GM18868 (cell line): ENCODE measurements around the gene THADA.
A peak's percentile ranks its signal among the peaks of the same experiment; 100 is the strongest.
"Not testable (repeated sequence)": the region's sequence is repeated elsewhere in the genome, so short reads cannot be mapped to it uniquely, and the experiment has no call there.

ENCODE experiments used
- ATAC-seq: cut with Tn5 transposase; IDR thresholded peaks from one replicate; pipeline ENCODE4 v1.9.1; 2021; ENCODE audit warnings: mild to moderate bottlenecking, moderate library complexity; ENCODE audit not compliant: unreplicated experiment

The THADA gene

DNA sequence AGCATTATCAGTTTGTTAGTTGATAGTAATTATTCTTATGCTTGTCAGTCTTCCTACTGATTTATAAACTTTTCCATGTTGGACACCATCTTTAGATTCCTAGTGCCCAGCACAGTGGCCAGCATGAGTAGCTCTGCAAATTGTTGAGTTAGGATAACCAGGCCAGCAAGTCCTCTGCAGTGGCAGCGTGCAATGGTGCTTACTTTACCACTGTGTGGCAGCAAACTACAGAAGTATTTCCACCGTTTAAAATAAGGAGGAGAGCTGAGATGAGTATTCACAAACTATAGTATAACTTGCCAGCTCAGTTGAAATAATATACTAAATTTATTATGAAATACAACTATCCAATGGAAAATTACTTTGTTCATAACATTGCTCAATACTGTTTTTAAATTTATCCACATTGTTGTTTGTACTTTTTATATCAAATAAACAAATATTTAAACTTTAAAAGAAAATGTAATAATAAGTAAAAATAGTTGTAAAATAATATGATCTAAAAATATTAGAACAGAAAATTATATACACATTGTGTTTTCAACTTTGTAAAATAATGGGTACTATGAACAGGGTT is 9.3 kb upstream of the THADA start:
- no peak for ATAC-seq

DNA sequence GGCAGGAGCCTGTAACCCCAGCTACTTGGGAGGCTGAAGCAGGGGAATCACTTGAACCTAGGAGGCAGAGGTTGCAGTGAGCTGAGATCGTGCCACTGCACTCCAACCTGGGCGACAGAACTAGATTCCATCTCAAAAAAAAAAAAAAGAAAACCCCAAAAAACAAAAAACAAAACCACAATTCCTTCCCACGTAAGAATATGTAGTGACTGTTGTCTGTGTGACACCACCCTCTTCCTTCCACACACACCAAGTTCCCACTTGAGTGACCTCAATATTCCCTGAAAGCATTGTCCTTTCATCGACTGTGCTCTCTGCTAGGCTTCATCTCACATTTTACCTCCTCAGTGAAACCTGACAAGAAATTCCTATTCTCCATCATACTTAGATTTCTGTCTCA is 8.8 kb upstream of the THADA start:
- ATAC-seq, result no peak

DNA sequence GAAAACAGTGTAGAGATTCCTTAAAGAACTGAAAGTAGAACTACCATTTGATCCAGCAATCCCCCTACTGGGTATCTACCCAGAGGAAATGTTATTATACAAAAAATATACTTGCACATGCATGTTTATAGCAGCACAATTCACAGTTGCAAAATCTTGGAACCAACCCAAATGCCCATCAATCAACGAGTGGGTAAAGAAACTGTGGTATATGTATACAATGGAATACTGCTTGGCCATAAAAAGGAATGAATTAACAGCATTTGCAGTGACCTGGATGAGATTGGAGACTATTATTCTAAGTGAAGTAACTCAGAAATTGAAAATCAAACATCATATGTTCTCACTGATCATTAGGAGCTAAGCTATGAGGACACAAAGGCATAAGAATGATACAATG is 4.8 kb upstream of the THADA start:
- not testable (repeated sequence) for ATAC-seq

DNA sequence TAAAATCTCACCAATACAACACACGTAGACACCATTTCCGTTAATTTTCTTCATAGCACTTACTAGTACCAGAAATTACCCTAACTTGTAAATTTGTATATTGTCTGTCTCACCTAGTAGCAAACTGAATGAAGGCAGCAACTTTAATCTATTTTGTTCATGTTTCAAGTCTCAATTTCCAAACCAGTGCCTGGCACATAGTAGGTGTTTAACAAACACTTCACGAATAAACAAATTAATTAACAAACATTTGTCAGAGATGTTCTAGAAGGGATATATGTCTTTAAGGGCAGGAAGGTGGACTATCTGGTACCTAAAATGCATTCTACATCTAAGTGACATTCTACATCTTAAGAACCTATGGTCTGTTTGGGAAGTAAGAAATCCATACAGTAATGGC is 963 bp downstream of the THADA start:
- ATAC-seq, result no peak

DNA sequence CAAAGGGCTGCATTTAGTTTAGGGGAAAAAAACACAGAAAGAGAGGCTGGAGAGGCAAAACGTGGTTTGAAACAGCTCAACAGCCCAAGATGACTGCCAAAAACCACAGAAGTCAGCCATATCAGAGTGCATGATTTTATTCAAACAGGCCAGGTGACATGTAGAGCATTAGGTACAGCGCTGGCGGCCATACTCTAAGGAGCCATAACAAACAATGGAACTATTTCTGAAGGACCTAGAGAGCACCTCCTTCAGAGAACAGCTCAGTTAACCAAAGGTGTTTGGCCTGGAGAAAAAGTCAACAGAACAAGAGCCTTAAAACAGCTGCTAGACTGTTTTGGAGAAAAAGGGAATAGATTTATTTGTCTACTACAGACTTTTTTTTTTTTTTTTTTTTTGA is 2.6 kb downstream of the THADA start:
- ATAC-seq, result no peak

DNA sequence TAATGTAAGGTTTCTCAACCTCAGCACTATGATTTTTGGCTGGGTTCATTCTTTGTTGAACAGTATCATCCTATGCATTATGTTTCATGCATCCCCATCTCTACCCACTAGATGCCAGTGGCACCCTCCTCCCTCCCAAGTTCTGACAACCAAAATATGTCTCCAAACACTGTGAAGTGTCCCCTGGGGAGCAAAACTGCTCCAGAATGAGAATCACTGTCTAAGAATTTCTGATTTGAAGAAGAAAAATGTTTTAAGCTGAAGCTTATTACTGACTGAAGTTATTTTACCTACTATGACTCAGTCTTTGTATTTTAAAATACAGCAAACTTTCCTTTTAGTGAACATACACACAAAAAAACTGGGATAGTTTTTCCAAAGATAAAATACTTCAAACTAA is 3.4 kb downstream of the THADA start:
- ATAC-seq, result no peak

DNA sequence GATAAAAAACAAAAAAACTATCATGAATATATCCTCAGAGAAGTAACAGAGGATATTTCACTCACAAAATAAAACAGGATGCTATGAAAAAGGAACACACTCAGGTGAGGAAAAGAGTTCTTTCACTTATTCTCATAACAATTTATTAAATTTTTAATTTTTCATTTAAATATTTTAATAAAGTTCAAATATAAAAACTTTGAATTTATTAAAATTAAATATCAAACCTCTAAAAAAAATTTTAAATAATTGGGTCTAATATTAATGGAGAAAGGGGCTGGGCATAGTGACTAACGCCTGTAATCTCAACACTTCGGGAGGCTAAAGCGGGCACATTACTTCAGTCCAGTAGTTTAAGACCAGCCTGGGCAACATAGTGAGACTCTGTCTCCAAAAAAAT is 10.1 kb downstream of the THADA start:
- ATAC-seq, result no peak

DNA sequence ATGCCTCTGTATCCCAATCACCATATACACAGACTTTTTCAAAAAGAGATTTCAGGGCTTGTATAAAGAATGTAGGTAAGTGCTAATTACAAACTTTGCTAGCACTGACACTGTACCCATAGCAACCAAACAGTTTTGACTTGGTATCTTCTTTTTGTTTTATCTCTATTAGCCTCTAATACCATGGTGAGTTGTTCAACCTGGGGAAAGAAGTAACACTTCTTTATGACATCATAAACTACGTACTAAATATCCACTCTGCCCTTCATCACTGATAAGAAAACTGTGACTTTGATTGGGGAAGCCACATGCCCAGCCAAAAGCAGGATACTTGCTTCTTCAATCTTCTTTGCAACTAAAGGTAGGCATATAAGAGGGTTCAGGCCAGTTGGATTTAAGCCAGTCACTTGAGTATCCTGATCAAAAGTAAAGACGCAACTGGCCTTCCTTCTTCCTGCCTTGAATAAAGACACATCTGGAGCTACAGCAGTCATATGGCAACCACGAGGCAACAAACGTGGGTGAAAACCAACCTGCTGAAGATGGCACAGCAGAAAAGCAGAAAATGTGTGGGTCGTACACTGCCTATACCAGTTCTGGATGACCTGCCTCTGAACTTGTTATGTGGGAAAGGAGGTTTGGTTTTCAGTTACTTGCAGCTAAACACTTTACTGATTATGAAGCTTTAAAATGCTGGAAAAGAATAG is 16.4 kb downstream of the THADA start:
- ATAC-seq, result no peak

DNA sequence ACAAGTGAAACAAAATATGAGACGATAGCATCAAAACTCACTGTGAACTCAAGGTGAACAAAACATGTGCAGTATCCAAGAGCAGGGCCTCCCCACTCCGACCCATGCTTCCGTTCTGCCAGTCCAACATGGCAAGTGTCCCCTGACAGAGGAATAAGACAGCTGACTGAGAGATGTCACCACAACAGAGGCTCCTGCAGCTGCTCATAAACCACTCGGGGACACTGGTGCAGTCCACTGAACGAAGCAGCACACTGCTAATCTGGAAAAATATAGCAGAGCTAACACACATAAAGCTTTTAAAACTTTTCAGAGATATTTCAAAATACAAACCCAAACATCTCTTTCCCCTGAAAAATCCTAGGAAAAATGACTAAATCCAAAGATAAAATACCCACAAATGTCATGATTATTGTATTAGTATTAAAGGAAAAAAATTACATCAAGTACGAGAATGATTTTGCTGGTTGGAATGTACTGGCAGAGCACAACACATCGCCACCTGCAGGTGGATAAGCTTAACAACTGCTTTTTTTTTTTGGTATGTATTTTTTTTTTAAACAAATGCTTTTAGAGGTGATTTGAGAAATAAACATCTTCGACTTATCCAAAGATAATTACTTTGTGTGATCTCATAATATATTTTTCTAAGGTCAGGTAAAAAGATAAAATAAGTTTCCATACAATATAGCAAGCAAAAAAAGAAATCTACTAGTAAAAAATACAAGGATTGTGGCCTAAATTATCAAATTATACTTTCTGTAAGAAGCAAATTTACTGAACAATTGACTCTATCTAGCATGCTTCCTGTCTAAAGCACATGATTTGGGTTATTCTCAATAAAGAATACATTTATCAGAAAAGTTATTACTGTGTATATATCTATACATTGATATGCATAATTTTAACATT is 18.6 kb downstream of the THADA start:
- ATAC-seq, result no peak

DNA sequence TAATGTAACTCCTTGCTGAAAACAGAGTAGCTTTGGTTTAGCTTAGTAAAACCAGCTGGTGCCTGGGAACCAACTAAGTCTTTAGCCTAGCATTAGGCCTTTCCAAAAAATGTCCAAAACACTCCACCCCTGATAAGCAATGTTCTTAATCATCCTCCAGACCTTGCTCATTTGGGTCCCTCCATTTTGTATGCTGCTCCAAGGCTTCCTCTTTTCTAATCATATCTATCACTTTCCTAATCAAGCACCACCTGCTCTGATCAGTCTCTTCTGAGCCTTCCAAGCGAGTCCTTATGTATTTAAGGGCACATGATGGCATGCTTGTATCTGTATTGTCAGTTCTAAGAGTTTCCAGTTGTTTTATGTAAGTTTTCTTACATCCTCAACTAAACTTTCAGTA is 23.6 kb downstream of the THADA start:
- ATAC-seq, result no peak

DNA sequence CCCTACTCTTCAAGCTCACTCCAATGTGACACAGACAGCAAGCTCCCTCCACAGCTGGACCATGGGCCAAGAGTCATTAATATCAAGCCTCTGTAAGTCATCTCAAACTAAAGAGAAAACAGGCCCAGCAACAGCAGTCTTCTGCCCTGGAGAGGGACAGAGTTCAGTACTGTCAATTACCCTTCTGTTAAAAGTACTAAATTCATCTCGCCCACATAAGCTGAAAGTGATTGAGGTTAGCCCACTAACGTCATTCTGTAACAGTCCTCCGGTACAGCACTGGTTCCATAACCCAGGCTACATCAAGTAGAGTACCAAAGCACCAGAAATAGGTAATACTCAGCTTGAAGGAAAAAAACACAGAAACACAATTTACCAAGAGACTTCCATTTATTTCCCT is 25.9 kb downstream of the THADA start:
- peak; percentile 66 for ATAC-seq

DNA sequence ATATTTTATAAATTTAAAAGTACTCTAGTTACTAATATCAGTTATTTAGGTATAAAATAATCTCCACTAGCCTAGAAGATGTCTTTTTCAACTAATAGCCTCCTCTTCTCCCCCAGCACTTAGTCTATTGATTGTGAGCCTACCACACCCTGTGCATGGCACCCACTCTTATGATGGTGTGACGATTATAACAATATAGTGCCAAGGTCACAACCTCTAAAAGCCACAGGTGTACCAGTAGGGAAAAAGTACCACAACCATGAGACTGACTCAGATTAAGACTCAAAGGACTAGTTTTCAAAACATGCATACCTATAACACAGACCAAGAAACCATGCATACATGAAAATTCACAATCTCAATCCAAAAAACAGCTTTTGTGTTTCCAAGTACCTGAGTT is 27.6 kb downstream of the THADA start:
- ATAC-seq, result no peak

DNA sequence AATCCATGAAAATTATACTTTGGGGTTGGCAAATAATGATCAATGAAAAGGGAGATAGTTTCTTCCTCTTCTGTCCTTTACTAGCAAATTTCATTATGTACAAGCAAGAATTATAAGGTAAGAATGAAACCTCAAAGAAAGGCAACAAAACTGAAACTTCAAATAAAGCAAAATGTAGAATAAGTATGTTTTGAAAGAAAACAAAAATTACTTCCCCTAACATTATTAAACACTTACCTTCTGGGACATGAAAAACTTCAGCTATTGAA is 29.4 kb downstream of the THADA start:
- peak; percentile 36 for ATAC-seq

DNA sequence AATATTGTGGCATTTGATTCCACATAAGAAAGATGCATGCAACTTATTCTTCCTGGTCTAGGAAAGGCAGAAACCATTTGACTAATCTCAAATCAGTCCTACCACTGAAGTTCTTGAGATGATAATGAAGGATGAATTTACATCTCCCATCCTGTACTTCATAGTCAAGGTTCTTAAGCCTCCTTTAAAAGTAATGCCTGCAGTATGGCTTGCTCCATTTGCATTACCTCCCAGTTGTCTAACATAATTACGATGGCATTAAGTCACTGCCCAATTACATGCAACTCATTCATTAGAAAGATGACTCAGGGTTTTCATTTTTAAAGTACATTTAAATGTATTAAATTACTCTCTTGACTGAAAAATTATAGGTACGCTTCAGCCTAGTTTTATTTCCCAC is 32.2 kb downstream of the THADA start:
- no peak for ATAC-seq

DNA sequence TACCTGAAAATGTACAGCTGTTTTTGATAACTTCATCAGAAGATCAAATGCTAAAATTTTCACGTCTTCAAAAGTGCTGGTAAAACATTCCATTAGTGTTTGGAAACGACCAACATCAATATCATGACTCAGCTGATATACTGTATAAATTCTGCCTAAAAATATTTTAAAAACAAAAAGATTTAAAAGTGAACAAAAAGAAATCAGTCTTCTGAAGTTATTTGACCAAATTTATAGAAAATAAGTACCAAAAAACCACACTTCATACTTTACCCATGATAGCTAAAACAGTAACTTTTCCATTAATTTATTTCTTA is 35.6 kb downstream of the THADA start:
- ATAC-seq, result no peak

DNA sequence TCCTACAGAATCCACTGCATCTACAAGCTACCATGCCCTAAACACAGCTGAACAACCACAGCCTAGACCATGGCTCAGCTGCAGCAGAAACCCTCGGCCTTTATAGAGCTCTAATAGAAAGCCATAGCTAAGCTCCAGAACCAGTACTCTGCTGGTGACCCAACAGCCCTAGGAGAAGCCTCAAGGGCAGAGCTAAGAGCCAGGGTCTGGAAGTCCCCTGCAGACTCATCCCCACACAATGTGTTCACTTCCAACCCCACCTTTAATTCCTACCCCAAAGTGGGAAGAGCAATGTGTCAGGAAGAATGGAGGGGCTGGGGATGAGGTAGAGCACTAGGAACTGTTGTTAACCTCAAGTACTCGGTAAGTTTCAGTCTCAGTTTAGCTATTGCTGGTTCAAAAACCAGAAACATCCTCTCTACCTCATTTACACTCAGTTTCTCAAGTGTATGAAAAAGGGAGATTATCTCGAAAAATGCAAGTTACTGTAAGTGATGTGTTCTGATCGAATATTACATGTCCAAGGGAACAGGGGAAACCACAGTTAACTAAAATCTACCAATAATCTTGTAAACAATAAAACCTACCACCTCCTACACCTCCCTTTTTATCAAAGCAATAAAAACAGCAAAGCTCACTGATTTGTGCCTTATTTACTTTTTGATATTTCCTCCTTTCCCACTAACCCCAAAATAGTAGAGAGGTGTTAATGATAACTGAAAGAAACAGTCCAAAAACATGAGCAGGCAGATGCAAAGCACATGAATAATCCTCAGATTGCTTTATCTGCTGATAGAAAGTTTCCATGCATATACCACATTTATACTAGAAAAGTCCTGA is 36.2 kb downstream of the THADA start:
- ATAC-seq, result peak; percentile 76

DNA sequence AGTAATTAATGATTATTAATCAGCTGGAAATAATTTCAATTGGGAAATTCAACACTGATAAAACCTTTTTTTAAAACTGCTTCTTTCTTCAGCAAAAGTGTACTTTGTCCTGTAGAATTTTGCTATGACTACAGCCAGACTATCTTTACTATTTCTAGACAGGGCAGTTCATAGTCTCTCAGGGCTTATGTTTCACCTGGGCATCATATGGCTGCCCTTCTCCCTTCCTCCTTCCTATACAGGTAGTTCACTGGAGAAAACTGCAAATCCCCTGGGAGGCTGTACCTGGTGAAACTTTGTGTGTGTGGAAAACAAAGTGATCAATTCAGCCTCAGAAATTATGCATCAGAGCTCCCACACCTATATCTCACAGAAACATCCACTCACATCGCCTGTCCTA is 38.6 kb downstream of the THADA start:
- ATAC-seq, result no peak

DNA sequence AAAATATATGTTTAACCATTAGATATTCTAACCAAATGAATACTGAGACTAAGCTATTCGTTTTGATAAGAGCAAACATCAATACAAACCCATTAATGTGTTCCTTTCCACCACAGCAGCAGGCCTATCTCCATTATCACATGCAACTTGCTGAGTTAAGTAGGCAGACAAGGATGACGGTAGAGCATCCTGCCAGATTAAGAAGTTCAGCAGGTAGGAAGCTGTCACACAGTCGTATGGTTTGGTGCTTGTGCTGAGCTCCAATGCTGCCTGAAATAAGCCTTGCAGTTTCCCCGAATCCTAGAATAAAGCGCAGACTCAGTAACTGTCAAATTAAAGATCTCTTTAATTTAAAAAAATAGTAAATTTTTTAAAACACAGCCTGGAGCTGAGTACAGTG is 39.6 kb downstream of the THADA start:
- no peak for ATAC-seq

DNA sequence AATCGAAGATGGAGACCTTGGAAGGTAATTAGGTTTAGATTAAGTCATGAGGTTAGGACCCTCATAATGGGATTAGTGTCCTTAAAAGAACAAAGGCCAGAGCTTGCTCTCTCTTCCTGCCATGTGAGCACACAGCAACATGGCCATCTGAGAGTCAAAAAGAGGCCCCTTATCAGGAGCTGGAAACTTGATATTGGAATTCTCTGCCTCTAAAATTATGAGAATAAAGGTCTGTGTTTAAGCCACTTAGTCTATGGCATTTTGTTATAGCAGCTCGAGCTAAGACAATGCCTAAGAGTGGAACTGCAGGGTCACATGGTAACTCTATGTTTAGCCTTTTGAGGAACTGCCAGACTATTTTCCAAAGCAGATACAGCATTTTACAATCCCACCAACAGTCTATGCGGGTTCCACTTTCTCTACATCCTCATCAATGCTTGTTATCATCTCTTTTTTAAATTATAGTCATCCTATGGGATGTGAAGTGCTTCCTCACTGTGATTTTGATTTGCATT is 42.4 kb downstream of the THADA start:
- no peak for ATAC-seq

DNA sequence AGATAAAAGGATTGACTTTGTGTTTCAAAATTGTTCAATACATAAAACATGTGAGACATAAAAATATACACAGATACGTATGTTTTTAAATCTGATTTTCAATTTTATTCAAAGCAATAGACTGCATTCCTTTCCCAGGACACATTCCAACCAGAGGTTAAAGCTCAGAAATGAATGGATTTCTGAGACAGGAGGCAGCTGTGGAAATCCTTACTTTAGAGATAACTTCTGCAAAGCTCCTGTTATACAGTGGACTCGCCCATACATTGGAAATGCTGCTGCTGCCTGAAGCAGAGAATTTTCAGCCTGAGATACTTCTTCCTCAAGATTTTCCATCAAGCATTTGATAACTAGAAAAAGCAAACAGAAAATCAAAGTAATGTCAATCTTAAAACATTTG is 43.8 kb downstream of the THADA start:
- no peak for ATAC-seq

DNA sequence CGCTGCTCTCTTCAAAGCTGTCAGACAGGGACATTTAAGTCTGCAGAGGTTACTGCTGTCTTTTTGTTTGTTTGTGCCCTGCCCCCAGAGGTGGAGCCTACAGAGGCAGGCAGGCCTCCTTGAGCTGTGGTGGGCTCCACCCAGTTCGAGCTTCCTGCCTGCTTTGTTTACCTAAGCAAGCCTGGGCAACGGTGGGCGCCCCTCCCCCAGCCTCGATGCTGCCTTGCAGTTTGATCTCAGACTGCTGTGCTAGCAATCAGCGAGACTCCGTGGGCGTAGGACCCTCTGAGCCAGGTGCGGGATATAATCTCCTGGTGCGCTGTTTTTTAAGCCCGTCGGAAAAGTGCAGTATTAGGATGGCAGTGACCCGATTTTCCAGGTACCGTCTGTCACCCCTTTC is 47.5 kb downstream of the THADA start:
- ATAC-seq, result not testable (repeated sequence)
